ENCODE results near the gene TOR4A.

TOR4A gene

GRCh38 chr9:137273095-137273490 is 4.4 kb upstream of the TOR4A start:
- DNase-seq = no peak

- peak; percentile 81 for DNase-seq
These were observed 3.8 kb upstream of the TOR4A start for GRCh38 chr9:137273611-137274320.

GRCh38 chr9:137275203-137275587 is 2.3 kb upstream of the TOR4A start:
- no peak for DNase-seq

GRCh38 chr9:137275588-137276472 is 1.7 kb upstream of the TOR4A start:
- DNase-seq = no peak

- DNase-seq = no peak
These were observed 825 bp upstream of the TOR4A start for GRCh38 chr9:137276473-137277328.

GRCh38 chr9:137278061-137278701 is 655 bp downstream of the TOR4A start:
- DNase-seq = no peak

- DNase-seq = no peak
These were observed 1.5 kb downstream of the TOR4A start for GRCh38 chr9:137278721-137279711.

- DNase-seq = no peak
These were observed 2.4 kb downstream of the TOR4A start for GRCh38 chr9:137279741-137280473.

GRCh38 chr9:137280474-137281344 is 3.2 kb downstream of the TOR4A start:
- DNase-seq = no peak

GRCh38 chr9:137281345-137282116 is 4.0 kb downstream of the TOR4A start:
- DNase-seq = no peak

- peak; percentile 12 for DNase-seq
These were observed 9.5 kb downstream of the TOR4A start for GRCh38 chr9:137286975-137287383.

GRCh38 chr9:137293094-137293481 is 15.6 kb downstream of the TOR4A start:
- DNase-seq = no peak

- no peak for DNase-seq
These were observed 16.1 kb downstream of the TOR4A start for GRCh38 chr9:137293482-137294090.

GRCh38 chr9:137294091-137294680 is 16.7 kb downstream of the TOR4A start:
- no peak for DNase-seq

GRCh38 chr9:137294681-137295237 is 17.2 kb downstream of the TOR4A start:
- peak; percentile 16 for DNase-seq

GRCh38 chr9:137295238-137295811 is 17.8 kb downstream of the TOR4A start:
- no peak for DNase-seq
